Peyer's patch (tissue), 4 donors: Measurements from ENCODE around the gene CCDC51.

Experiments used
- CTCF ChIP-seq, 6 experiments: fragments of 450-650 bp in 4 of 6; fragments of 200-600 bp in 2 of 6; sonication (generic) in 1 of 6; IDR thresholded peaks; one replicate each; pipeline ENCODE4 v1.5.1; 2017 to 2019; ENCODE audit warnings: antibody characterized with exemption in 6 of 6, mild to moderate bottlenecking in 3 of 6, moderate library complexity in 1 of 6
- POLR2A ChIP-seq, 2 donors: fragments of 450-650 bp; IDR thresholded peaks; one replicate each; pipeline ENCODE4 v1.5.1; 2017; ENCODE audit warnings: antibody characterized with exemption in 2 of 2, mild to moderate bottlenecking in 2 of 2, moderate library complexity in 2 of 2

- no peak for TF ChIP-seq CTCF (IDR thresholded peaks at IDR 0.05)
- no peak for TF ChIP-seq POLR2A (IDR thresholded peaks at IDR 0.05)
Observed at GRCh38 chr3:48428088-48428571, 11.8 kb downstream of the CCDC51 start.
